ENCODE data around the gene EPHA7.

EPHA7 gene

GRCh38 chr6:93235775-93236174 lies 183.6 kb downstream of the EPHA7 start:
- no peak for DNase-seq

GRCh38 chr6:93226822-93227221 lies 192.5 kb downstream of the EPHA7 start:
- no peak for DNase-seq

GRCh38 chr6:93222071-93222851 lies 197.1 kb downstream of the EPHA7 start:
- no peak for DNase-seq

- DNase-seq: no peak
These were observed 199.9 kb downstream of the EPHA7 start for GRCh38 chr6:93219447-93219846.

- no peak for DNase-seq
These were observed 201.3 kb downstream of the EPHA7 start for GRCh38 chr6:93218096-93218495.

- no peak for DNase-seq
These were observed 206.3 kb downstream of the EPHA7 start for GRCh38 chr6:93213028-93213427.

GRCh38 chr6:93210908-93211307 lies 208.5 kb downstream of the EPHA7 start:
- DNase-seq: no peak

GRCh38 chr6:93209358-93209757 lies 210.0 kb downstream of the EPHA7 start:
- DNase-seq: no peak

- DNase-seq: no peak
These were observed 222.9 kb downstream of the EPHA7 start for GRCh38 chr6:93196406-93196970.

- no peak for DNase-seq
These were observed 224.9 kb downstream of the EPHA7 start for GRCh38 chr6:93194480-93194879.

- no peak for DNase-seq
These were observed 225.5 kb downstream of the EPHA7 start for GRCh38 chr6:93193868-93194267.
